NCI-H2196 treated with DMSO at 0.1 percent for 48 hours (cell line): Measurements from ENCODE around the gene DYNC2LI1.

Source experiments
- DNase-seq: peaks from one replicate; lab custom pipeline; 2025; ENCODE audit not compliant: unreplicated experiment; lab: John Stamatoyannopoulos, UW

The DYNC2LI1 gene

GRCh38 chr2:43812947-43813346 lies 39.1 kb downstream of the DYNC2LI1 start:
- no peak for DNase-seq

GRCh38 chr2:43814711-43815110 lies 40.9 kb downstream of the DYNC2LI1 start:
- no peak for DNase-seq

- DNase-seq: no peak
These were observed 44.9 kb downstream of the DYNC2LI1 start for GRCh38 chr2:43818761-43819160.

GRCh38 chr2:43819491-43820163 lies 45.8 kb downstream of the DYNC2LI1 start:
- DNase-seq: no peak

- no peak for DNase-seq
These were observed 49.0 kb downstream of the DYNC2LI1 start for GRCh38 chr2:43822839-43823238.

DNA sequence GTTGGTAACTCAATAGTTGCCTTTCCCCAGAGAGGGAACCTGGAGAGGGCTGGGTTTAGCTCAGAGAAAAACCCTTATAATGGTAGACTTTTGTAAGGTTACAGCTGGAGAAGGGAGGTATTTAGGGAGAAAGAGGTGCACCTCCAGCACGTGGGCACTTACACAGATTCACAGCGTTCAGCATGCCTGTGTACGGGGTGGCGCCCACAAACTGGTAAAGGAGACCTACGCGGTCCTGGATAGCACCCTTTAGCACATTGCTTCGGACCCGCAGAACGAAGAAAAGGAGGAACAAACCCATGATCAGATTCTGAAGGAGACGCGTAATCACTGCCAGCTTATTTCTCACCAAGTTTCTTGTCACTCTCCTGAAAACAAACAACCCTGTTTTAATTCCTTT lies 49.9 kb downstream of the DYNC2LI1 start:
- DNase-seq: no peak

DNA sequence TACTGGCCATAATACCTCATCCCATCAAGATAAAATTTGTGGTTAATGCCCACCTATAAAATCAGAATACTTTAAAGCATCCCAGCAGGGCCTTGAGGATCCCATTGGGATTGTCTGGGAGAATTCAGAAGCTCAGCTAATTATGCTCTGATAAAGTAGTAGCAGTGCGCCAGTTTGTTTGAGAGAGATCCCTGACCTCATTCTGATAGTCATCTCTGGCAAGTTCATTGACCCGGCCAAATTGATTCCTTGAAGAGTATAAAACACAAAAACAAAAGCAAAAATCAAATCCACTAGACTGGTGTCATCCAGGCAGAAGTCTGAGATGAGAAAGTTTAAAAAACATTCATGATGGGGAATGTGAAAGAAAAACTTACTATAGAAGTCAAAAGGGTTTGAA lies 50.7 kb downstream of the DYNC2LI1 start:
- no peak for DNase-seq

DNA sequence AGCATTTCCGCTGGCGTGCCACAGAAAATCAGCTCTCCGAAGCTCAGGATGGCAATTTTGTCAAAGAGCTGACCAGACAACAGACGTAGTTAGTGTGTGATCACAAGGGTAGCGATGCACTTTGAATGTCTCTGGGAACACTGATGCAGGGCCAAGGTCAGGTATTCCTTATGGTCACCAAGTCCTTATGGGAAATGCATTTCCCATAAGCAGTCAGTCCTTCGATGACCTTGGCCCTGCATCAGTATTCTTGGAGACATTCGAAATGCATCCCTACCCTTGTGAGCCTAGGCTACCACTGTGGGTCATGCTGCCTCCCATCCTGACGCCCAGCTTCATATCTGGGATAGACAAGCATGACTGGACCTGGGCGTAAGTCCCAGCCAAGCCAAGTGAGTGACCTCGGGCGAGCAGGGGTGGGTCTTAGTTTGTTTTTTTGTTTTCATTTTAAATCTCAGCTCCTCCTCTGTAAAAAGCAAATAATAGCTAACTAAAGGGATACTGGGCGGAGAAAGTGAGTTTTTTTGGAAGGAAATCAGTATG lies 51.2 kb downstream of the DYNC2LI1 start:
- DNase-seq: no peak

- DNase-seq: no peak
These were observed 52.0 kb downstream of the DYNC2LI1 start for GRCh38 chr2:43825841-43826240.

DNA sequence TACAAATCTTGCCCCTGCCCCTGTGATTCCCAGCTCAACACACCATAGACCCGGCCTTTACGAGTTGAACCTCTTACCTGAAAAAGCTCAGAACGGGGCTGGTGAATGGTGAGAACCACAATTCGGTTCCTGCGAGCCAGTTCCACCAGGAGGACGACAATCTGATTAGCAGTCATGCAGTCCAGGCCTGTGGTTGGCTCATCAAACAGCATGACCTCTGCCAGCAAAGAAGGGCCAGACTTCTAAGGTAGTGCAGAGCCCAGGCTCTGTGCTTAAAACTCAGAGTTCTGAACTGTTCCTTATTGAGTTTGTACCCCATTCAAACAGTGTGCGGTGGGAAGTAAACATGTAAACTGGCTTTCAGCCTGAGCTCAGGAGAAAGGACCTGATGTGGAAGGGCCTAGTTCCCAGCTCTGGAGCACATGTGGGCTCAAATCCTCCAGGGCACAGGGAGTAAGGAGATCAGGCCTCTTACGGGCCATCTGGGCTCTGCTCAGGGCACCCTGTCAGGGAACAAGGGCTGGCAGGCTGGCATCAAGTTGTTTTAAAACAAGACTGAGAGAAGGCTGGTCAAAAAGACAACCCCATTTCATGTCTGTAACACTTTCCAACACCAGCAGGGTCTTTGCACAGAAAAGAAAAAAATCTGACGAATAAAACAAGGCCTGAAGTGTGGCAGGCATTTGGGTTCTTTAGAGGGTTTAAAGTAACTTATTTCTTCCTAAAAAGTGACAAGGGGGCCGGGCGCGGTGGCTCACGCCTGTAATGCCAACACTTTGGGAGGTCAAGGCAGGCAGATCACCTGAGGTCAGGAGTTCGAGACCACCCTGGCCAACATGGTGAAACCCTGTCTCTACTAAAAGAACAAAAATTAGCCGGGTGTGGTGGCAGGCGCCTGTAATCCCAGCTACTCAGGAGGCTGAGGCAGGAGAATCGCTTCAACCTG lies 52.7 kb downstream of the DYNC2LI1 start:
- no peak for DNase-seq

DNA sequence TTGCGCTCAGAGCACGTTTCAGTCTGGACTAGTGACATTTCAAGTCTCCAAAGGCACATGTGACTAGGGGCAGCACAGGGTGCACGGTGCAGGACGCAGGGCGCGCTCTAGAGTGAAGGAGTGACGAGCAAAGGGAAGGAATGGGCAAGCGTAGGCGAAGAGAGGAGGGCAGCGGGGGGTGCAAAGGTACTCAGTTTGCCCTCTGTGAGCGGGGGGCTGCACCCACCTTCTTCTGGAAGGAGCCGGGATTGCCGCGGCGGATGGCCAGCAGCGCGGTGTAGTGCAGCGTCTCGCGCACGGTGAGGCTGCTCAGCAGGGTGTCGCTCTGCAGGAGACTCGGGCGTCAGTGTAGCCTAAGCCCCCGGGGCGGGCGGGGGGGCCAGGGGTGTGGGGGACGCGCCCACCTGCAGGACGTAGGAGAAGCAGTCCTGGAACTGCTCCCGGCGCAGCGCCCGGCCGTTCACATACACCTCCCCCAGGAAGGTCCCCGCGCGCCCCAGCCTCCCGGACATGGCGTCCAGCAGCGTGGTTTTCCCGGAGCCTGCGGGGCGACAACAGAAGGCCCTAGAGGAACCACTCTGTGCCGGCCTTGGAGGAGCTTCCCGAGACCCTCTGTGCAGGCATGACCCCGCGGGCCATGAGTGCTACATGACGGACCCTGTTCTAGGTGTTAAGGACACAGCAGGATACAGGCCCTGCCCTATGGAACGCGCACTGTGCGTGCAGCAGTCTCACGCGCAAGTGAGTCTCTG lies 57.9 kb downstream of the DYNC2LI1 start:
- no peak for DNase-seq

- no peak for DNase-seq
These were observed 58.6 kb downstream of the DYNC2LI1 start for GRCh38 chr2:43832457-43832856.

DNA sequence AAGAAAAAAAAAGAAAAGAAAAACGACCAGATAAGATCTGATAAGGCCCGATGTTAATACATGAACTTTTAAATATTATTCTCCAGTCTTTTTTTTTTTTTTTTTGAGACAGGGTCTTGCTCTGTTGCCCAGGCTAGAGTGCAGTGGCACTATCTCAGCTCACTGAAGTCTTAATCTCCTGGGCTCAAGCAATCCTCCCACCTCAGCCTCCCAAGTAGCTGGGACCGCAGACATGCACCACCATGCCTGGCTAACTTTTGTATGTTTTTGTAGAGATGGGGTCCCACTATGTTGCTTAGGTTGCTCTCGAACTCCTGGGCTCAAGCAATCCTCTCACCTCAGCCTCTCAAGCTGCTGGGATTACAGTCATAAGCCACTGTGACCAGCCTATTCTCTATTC lies 63.2 kb downstream of the DYNC2LI1 start:
- no peak for DNase-seq

DNA sequence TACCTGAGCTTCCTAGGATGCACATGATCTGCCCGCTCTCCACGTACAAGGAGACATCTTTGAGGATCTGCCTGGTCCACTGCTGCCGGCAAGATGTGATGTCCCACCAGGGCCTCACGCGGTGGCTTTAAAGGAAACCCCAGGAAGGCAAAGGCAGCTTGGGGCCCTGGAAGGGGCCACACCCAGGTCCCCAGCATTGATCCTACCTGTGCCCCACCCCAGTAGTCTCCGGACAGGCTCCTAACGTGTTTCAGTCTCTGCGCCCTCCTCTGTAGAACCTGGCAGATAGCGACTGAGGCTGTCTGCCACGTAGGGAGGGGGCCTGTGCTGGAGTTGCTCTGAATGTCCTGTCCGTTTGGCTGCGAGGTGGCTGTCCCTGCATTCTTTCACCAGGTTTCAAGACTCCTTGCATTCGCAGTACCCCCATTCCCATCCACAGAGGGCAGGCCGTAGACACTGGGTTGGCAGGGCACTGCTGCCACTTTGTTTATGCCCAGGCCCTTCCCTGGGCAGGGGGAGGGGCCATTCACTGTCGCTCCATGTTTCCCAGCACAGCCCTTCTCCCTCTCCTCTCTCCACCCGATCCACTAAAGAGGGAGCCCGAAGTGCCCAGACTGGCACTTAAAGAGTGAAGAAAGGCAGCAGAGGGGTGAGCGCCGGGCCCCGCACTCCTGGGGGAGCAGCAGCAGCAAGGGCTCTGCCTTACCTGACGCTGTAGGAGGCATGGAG lies 64.2 kb downstream of the DYNC2LI1 start:
- no peak for DNase-seq

- no peak for DNase-seq
These were observed 64.9 kb downstream of the DYNC2LI1 start, which contains the start of the genes ABCG5 and ABCG8 for GRCh38 chr2:43838560-43839267. Gene ABCG5 (minus strand): TSS chr2:43838839. CDS start chr2:43838679, 160 bp downstream. Gene ABCG8 (plus strand): TSS chr2:43838971. CDS start chr2:43839054, 83 bp downstream.

DNA sequence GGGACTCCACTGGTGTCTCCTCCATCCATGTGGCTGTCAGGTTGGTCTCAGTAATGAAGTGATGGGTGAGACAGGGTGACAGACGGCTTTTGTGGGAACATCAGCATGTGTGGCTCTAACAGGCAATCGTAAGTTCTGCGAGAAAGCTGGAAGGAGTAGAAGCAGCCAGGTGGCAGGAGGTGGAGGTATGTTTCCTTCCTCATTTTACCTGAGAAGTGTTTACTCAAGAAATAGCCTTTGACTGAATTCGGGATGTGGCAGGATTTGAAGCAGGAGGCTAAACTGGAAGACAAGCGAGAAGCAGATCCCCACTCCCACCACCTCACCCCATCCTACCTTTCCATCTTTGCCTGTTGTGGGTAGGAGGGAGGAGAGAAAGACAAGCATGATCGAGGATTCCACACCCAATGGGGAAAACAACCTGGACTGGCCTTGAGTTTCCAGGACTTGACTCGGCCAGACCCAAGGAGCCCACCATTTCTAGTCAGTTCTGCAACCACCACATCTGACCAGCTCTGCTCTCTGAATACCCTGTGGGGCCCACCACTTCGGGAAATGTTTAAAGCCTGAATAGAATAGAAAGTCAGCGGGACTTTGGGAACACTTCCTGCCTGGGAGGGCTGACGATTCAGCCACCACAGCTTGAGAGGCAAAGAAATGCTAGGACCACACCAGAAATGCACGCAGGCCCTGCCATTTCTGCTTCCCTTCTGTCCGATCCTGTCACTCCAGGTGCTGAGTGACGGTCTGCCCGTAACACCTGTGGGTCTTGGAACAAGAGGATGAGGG lies 66.1 kb downstream of the DYNC2LI1 start:
- DNase-seq: no peak

GRCh38 chr2:43840965-43841364 lies 67.1 kb downstream of the DYNC2LI1 start:
- no peak for DNase-seq

DNA sequence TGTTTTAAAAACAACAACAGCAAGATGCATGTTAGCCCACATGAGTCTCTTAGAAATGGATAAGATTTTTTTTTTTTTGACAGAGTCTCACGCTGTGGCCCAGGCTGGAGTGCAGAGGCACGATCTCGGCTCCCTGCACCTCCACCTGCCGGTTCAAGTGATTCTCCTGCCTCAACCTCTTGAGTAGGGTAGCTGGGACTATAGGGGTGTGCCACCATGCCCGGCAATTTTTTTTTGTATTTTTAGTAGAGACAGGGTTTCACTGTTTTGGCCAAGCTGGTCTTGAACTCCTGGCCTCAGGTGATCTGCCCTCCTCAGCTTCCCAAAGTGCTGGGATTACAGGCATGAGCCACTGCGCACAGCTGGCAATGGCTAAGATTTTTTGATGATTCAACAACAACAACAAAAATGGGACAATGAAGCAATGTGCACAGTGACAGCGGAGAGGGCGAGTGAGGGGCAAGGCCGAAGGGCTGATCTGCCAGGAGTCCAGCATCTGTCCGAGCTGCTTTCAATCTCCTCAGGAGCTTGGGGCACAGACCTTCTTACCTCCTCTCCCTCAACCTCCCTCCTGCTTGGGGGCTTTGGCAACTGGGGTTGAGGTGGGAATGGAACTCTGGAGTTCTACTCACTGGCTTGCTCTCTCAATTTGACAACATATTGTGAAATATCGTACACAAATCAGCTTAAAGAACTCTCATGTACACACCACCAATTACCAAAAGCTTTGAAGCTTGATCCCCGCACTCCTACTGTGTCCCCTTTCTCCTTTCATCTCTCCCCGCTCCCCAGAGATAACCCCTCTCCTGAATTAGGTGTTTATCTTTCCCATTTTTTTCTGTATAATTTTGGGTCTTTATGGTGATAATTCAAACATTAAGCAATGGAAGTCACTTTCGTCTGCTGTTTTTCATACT lies 68.4 kb downstream of the DYNC2LI1 start:
- DNase-seq: no peak
